Endothelial cell of umbilical vein (primary cell): Measurements from ENCODE around the gene SERBP1. TPM values are rescaled to one million over a fixed set of nuclear protein-coding genes. Genes with fewer than 3 reads are reported as not detected.

ENCODE experiments used
- BruUV-seq: library from RNA; stranded (reverse); fragments of 400-500 nt; replicated peaks from 2 replicates; lab custom pipeline; 2021; lab: Mats Ljungman, UMichigan
- CTCF ChIA-PET: fragments of 300-600, 350-600 bp; sonication (Branson Sonifier 250); formaldehyde crosslinking; loops from one replicate; lab custom pipeline; 2021; ENCODE audit warnings: antibody characterized with exemption, inconsistent platforms; lab: Charles Lee
- POLR2A ChIA-PET: fragments of 300-600, 350-600 bp; sonication (Branson Sonifier 250); formaldehyde crosslinking; loops from one replicate; lab custom pipeline; 2021; ENCODE audit warnings: antibody characterized with exemption, inconsistent platforms; lab: Charles Lee
- DNase-seq: peaks from one replicate; pipeline ENCODE4 v3.0.0-alpha.2; 2011; ENCODE audit warnings: low read depth, low spot score
- FAIRE-seq: peaks from 2 replicates; lab custom pipeline; 2011; peaks lifted over from hg19 to GRCh38; lab: Jason Lieb, UNC
- H2AFZ ChIP-seq: 2 replicates; pipeline ENCODE4 v1.6.0; 2012; ENCODE audit warnings: low read depth, low read length, control low read depth, inconsistent platforms
- H3K27ac ChIP-seq: 2 replicates; pipeline ENCODE4 v1.5.1; 2011; ENCODE audit warnings: low read depth, mild to moderate bottlenecking, control low read depth, low read length, moderate library complexity; ENCODE audit not compliant: insufficient read depth
- H3K27me3 ChIP-seq, 2 experiments: 2 replicates each; pipeline versions ENCODE4 v1.6.0 to v1.6.1; 2011; ENCODE audit warnings: low read length in 2 of 2, mixed read lengths in 1 of 2; ENCODE audit not compliant: control insufficient read depth in 2 of 2, insufficient read depth in 2 of 2
- H3K36me3 ChIP-seq, 2 experiments: 2 replicates in 1 of 2; 3 replicates in 1 of 2; pipeline ENCODE4 v1.5.1; 2011; ENCODE audit warnings: low read length in 2 of 2, mild to moderate bottlenecking in 1 of 2, moderate library complexity in 1 of 2; ENCODE audit not compliant: control insufficient read depth in 2 of 2, insufficient read depth in 2 of 2; ENCODE audit errors: extremely low read depth in 1 of 2
- H3K4me1 ChIP-seq: 3 replicates; pipeline ENCODE4 v1.5.1; 2011; ENCODE audit warnings: mild to moderate bottlenecking, low read length; ENCODE audit not compliant: control insufficient read depth, insufficient read depth; ENCODE audit errors: extremely low read depth
- H3K4me2 ChIP-seq: 2 replicates; pipeline ENCODE4 v1.6.1; 2011; ENCODE audit warnings: low read length, control low read depth, mixed read lengths; ENCODE audit not compliant: insufficient read depth
- H3K4me3 ChIP-seq, 3 experiments: fragments of 200-600 bp in 1 of 3; sonication (generic), shearing (Covaris generic) in 1 of 3; replicated peaks in 1 of 3; 2 replicates each; pipeline ENCODE4 v1.5.1; 2011 to 2016; ENCODE audit warnings: control low read depth in 3 of 3, low read length in 3 of 3, mild to moderate bottlenecking in 2 of 3, inconsistent platforms in 1 of 3, low read depth in 1 of 3, moderate library complexity in 1 of 3; ENCODE audit not compliant: insufficient read depth in 1 of 3
- H3K79me2 ChIP-seq: 2 replicates; pipeline ENCODE4 v1.6.0; 2012; ENCODE audit warnings: low read length, inconsistent platforms; ENCODE audit not compliant: control insufficient read depth, insufficient read depth
- H3K9ac ChIP-seq: replicated peaks from 2 replicates; pipeline ENCODE3; 2011; ENCODE audit warnings: low read length, control low read depth; ENCODE audit not compliant: insufficient read depth; ENCODE audit errors: extremely low read depth
- H3K9me1 ChIP-seq: replicated peaks from 3 replicates; pipeline ENCODE4 v1.6.0; 2011; ENCODE audit warnings: mild to moderate bottlenecking, low read length; ENCODE audit not compliant: control insufficient read depth, insufficient read depth; ENCODE audit errors: extremely low read depth
- H3K9me3 ChIP-seq: replicated peaks from 2 replicates; pipeline ENCODE4 v1.5.1; 2012; ENCODE audit warnings: low read length, inconsistent platforms; ENCODE audit not compliant: control insufficient read depth, insufficient read depth
- H4K20me1 ChIP-seq: replicated peaks from 2 replicates; pipeline ENCODE3; 2011; ENCODE audit warnings: mild to moderate bottlenecking, low read length; ENCODE audit not compliant: control insufficient read depth, insufficient read depth; ENCODE audit errors: extremely low read depth
- CTCF ChIP-seq, 2 donors: IDR thresholded peaks; 1 replicate in 1 of 2; 2 replicates in 1 of 2; pipeline ENCODE4 v1.5.1; 2011; ENCODE audit warnings: low read length in 2 of 2, mild to moderate bottlenecking in 2 of 2, moderate library complexity in 2 of 2, control low read depth in 1 of 2, inconsistent platforms in 1 of 2, low read depth in 1 of 2; ENCODE audit not compliant: insufficient read depth in 1 of 2; ENCODE audit errors: extremely low read depth in 1 of 2
- EZH2 ChIP-seq: IDR thresholded peaks from 2 replicates; pipeline ENCODE4 v1.6.1; 2012; ENCODE audit warnings: borderline replicate concordance, low read depth, mild to moderate bottlenecking, moderate library complexity, low read length, inconsistent platforms; ENCODE audit not compliant: severe bottlenecking
- FOS ChIP-seq: IDR thresholded peaks from 2 replicates; pipeline ENCODE4 v1.6.1; 2011; ENCODE audit warnings: mild to moderate bottlenecking, low read length, moderate library complexity, borderline replicate concordance; ENCODE audit not compliant: insufficient read depth
- GATA2 ChIP-seq: IDR thresholded peaks from 2 replicates; pipeline ENCODE4 v1.7.0; 2011; ENCODE audit warnings: low read depth, mild to moderate bottlenecking, moderate library complexity, mixed read lengths, low read length; ENCODE audit not compliant: insufficient read length, insufficient read depth
- JUN ChIP-seq: IDR thresholded peaks from 2 replicates; pipeline ENCODE4 v1.6.1; 2011; ENCODE audit warnings: borderline replicate concordance, low read depth; ENCODE audit not compliant: insufficient read length, insufficient read depth
- MYC ChIP-seq: IDR thresholded peaks from one replicate; pipeline ENCODE4 v1.6.1; 2011; ENCODE audit warnings: mild to moderate bottlenecking, low read depth, low read length
- POLR2A ChIP-seq: IDR thresholded peaks from 2 replicates; pipeline ENCODE4 v1.6.1; 2012; ENCODE audit warnings: low read depth, mild to moderate bottlenecking, control low read depth, low read length
- POLR2AphosphoS5 ChIP-seq: IDR thresholded peaks from 2 replicates; pipeline ENCODE4 v1.6.1; 2012; ENCODE audit warnings: low read depth, mild to moderate bottlenecking, control low read depth, low read length, moderate library complexity; ENCODE audit not compliant: insufficient read depth
- dilution Hi-C: fragments of 300-500 bp; cut with MboI; formaldehyde crosslinking; loops from one replicate; pipeline ENCODE4 v1.15.0; 2019; ENCODE audit warnings: low sequenced_read_pairs; ENCODE audit not compliant: extremely low pct_ligation_motif_present
- intact Hi-C: fragments of 100-400 bp; cut with micrococcal nuclease; formaldehyde crosslinking; loops from one replicate; pipeline ENCODE4 v1.10.0; 2022
- polyA plus RNA-seq, 4 experiments: library from polyadenylated mRNA; depleted of rRNA in 3 of 4; stranded (reverse) in 3 of 4; unstranded in 1 of 4; fragments of >200 nt; gene quantifications; 2 replicates each; pipeline versions ENCODE4 v1.2.1 to v1.2.3, GENCODE V29; 2011 to 2012; ENCODE audit warnings: missing spikeins in 1 of 4
- total RNA-seq: library from RNA; stranded (reverse); gene quantifications from 2 replicates; pipeline ENCODE4 v1.2.3, GENCODE V29; 2021
- TF ChIP-seq, protein P1 (sequence below): IDR thresholded peaks from 2 replicates; pipeline ENCODE4 v1.6.1; 2011; ENCODE audit not compliant: insufficient read depth, insufficient read length

SERBP1 gene
- total and polyA plus RNA-seq, 2 donors (not counting 3 experiments of a cell fraction or from before 2014, with no cell fraction given): 145 to 293 TPM

- BruUV-seq: no TSS peak
- peak; percentile 19 for DNase-seq
- Histone ChIP-seq H2AFZ (no peak overlapping the region), H3K36me3 (peaks cover 8 to 26% of the 10 kb centered on the region in 2 experiments), H4K20me1 (peaks cover 31% of the 10 kb centered on the region), H3K4me3 (peak overlapping the region; percentile 92 to 99 (median 93)), H3K4me1 (peaks cover 27% of the 10 kb centered on the region), H3K9ac (peak overlapping the region; percentile 95), H3K27ac (no peak overlapping the region), H3K79me2 (peaks cover 77% of the 10 kb centered on the region), H3K27me3 (no peaks in the 10 kb centered on the region), H3K9me1 (no peaks in the 10 kb centered on the region), H3K9me3 (no peaks in the 10 kb centered on the region), H3K4me2 (peak overlapping the region; percentile 99)
- dilution Hi-C loops: no loop called here
- FAIRE-seq: no peak
- ChIA-PET POLR2A (no interaction called here), CTCF (interaction anchor here (1.1 to 3.1 kb wide), 3 partner anchors 19 to 193 kb away, joined by 3 to 15 read pairs (median 7); no protein-coding TSS in a partner anchor)
- TF ChIP-seq, protein P1, sequence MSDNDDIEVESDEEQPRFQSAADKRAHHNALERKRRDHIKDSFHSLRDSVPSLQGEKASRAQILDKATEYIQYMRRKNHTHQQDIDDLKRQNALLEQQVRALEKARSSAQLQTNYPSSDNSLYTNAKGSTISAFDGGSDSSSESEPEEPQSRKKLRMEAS: no peak
- no peak for TF ChIP-seq GATA2
- no peak for TF ChIP-seq JUN
- no peak for TF ChIP-seq POLR2AphosphoS5
- no peak for TF ChIP-seq FOS
- no peak for TF ChIP-seq POLR2A
- no peak for TF ChIP-seq MYC
- no peak for TF ChIP-seq CTCF (IDR thresholded peaks at IDR 0.05; ENCODE audit: extremely low read depth in 1 of 2, insufficient read depth in 1 of 2, low read depth in 1 of 2, low read length in 2 of 2)
- no peak for TF ChIP-seq EZH2
- intact Hi-C loops: no loop called here
Measured at GRCh38 chr1:67427465-67427864, 2.7 kb downstream of the SERBP1 start.
